ENCODE measurements around the gene VDR.

DNA sequence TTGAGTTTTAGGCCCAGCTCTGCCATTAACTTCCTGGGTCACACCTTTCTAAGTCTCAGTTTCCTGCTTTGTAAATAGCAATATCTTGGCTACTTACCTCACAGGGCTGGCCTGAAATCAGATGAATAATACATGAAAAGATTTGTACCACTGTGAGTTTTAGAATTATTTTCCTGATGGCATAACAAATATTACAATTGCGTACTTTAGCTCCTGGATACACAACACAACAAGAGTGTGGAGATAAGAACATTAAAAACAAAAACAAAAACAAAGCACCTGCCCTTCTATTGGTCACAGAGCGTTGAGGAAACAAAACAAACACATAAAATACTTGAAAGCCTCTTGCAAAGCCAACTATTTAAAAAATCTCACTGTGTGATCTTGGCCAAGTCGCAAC lies 80.2 kb downstream of the VDR start:
- TF ChIP-seq TAF1 (IDR thresholded peaks at IDR 0.05; ENCODE audit: borderline replicate concordance, insufficient read depth, low read length) (no peak), SIN3A (IDR thresholded peaks at IDR 0.05; ENCODE audit: borderline replicate concordance, insufficient read depth, low read length) (no peak)
